Lower leg skin (tissue), 3 donors: ENCODE data around the gene WDR70.

Source experiments
- POLR2A ChIP-seq, 2 donors: fragments of 450-650 bp; IDR thresholded peaks; one replicate each; pipeline ENCODE4 v1.6.1; 2016 to 2017; ENCODE audit warnings: antibody characterized with exemption in 2 of 2, mild to moderate bottlenecking in 1 of 2, moderate library complexity in 1 of 2
- TF ChIP-seq, protein P1 (sequence below), 3 donors: fragments of 450-650 bp; IDR thresholded peaks; one replicate each; pipeline ENCODE4 v1.5.1; 2016; ENCODE audit warnings: antibody characterized with exemption in 3 of 3, mild to moderate bottlenecking in 3 of 3, moderate library complexity in 2 of 3

DNA sequence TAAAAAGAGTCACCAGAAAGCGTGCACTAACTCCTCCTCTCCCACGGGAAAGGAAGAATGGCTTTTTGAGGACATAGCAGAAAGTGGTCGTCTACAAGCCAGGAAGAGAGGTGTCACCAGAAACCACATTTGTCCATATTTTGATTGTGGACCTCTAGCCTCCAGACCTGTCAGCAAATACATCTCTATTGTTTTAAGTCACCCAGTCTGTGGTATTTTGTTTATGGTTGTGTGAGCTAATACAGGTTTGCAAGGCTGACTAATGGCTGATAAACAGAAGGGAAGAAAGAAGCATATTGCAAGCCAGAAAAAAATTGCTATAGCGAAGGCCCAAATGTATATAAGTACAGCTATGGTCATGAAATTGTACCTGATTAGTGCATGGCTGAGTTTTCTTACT is 21.4 kb downstream of the WDR70 start:
- TF ChIP-seq, protein P1, sequence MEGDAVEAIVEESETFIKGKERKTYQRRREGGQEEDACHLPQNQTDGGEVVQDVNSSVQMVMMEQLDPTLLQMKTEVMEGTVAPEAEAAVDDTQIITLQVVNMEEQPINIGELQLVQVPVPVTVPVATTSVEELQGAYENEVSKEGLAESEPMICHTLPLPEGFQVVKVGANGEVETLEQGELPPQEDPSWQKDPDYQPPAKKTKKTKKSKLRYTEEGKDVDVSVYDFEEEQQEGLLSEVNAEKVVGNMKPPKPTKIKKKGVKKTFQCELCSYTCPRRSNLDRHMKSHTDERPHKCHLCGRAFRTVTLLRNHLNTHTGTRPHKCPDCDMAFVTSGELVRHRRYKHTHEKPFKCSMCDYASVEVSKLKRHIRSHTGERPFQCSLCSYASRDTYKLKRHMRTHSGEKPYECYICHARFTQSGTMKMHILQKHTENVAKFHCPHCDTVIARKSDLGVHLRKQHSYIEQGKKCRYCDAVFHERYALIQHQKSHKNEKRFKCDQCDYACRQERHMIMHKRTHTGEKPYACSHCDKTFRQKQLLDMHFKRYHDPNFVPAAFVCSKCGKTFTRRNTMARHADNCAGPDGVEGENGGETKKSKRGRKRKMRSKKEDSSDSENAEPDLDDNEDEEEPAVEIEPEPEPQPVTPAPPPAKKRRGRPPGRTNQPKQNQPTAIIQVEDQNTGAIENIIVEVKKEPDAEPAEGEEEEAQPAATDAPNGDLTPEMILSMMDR (IDR thresholded peaks at IDR 0.05) = no peak
- no peak for TF ChIP-seq POLR2A (IDR thresholded peaks at IDR 0.05)
